Fibroblast of villous mesenchyme (primary cell): ENCODE measurements around the gene MMAA. TPM values are rescaled to one million over a fixed set of nuclear protein-coding genes. Genes with fewer than 3 reads are reported as not detected.
"Not testable (repeated sequence)": the region's sequence is repeated elsewhere in the genome, so short reads cannot be mapped to it uniquely, and the experiment has no call there.

ENCODE experiments used
- DNase-seq: peaks from one replicate; pipeline ENCODE4 v3.0.0-alpha.2; 2010; ENCODE audit warnings: low read depth
- H3K4me3 ChIP-seq: 2 replicates; pipeline ENCODE4 v1.5.1; 2011; ENCODE audit warnings: low read depth, mild to moderate bottlenecking, low read length
- CTCF ChIP-seq: IDR thresholded peaks from 2 replicates; pipeline ENCODE4 v1.5.1; 2012; ENCODE audit warnings: low read depth, mild to moderate bottlenecking, low read length; ENCODE audit not compliant: insufficient read depth
- total RNA-seq: library from RNA; depleted of rRNA; stranded (reverse); fragments of >200 nt; gene quantifications from 2 replicates; pipeline ENCODE4 v1.2.3, GENCODE V29; 2012

Gene MMAA
- total RNA-seq, 1 donor: 4.3 TPM

DNA sequence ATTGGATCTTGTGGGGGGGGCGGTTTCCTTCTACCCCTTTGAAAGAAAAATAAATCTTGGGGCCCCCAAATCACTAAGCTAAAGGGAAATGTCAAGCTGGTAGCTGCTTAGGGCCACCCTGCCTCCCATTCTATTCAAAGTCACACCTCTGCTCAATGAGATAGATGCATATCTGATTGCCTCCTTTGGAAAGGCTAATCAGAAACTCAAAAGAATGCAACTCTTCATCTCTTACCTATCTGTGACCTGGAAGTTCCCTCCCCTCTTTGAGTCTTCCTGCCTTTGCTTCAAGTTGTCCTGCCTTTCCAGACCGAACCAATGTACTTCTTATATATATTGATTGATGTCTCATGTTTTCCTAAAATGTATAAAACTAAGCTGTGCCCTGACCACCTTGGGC, 67.8 kb downstream of the MMAA start:
- DNase-seq: no peak
- TF ChIP-seq CTCF: no peak
- no peak overlapping the region for H3K4me3 ChIP-seq

DNA sequence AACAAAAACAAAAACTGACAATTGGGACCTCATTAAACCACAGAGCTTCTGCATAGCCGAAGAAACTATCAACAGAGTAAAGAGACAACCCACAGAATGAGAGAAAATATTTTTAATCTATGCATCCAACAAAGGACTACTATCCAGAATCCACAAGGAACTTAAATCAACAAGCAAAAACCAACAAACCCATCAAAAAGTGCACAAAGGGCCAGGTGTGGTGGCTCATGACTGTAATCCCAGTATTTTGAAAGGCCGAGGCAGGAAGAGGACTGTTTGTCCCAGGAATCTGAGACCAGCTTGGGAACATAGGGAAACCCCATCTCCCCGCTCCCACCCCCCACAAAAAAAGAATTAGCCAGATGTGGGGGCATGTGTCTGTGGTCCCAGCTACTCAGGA, 71.4 kb downstream of the MMAA start:
- no peak overlapping the region for H3K4me3 ChIP-seq
- no peak for DNase-seq
- no peak for TF ChIP-seq CTCF

DNA sequence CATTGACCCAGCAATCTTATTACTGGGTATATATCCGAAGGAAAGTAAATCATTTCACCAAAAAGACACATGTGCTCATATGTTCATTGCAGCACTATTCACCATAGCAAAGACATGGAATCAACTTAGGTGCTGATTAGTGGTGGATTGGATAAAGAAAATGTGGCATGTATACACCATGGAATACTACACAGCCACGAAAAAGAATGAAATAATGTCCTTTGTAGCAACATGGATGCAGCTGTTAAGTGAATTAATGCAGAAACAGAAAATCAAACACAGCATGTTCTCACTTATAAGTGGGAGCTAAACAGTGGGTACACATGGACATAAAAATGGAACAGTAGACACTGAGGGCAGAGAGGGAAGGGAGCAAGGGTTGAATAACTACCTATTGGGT, 72.2 kb downstream of the MMAA start:
- DNase-seq, H3K4me3 ChIP-seq: not testable (repeated sequence)

GRCh38 chr4:145694929-145695328, 75.7 kb downstream of the MMAA start:
- peak; percentile 16 for DNase-seq
- TF ChIP-seq CTCF: no peak
- no peak overlapping the region for H3K4me3 ChIP-seq

GRCh38 chr4:145697332-145697731, 78.1 kb downstream of the MMAA start:
- no peak for DNase-seq
- H3K4me3 ChIP-seq: no peak overlapping the region
- TF ChIP-seq CTCF: no peak

DNA sequence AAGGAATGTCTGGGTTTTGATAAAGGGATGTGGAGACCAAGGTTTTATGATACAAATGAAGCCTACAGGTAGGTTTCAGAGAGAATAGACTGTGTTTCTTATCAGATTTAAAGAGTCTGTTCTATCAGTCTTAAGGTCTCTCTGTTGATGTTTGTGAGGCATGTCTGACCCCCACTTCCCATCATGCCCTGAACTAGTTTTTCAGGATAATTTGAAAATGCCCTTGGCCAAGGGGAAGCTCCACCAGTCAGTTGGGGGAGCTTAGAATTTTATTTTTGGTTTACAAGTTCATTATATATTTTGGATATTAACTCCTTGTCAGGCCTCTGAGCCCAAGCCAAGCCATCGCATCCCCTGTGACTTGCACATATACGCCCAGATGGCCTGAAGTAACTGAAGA, 79.3 kb downstream of the MMAA start:
- no peak for TF ChIP-seq CTCF

DNA sequence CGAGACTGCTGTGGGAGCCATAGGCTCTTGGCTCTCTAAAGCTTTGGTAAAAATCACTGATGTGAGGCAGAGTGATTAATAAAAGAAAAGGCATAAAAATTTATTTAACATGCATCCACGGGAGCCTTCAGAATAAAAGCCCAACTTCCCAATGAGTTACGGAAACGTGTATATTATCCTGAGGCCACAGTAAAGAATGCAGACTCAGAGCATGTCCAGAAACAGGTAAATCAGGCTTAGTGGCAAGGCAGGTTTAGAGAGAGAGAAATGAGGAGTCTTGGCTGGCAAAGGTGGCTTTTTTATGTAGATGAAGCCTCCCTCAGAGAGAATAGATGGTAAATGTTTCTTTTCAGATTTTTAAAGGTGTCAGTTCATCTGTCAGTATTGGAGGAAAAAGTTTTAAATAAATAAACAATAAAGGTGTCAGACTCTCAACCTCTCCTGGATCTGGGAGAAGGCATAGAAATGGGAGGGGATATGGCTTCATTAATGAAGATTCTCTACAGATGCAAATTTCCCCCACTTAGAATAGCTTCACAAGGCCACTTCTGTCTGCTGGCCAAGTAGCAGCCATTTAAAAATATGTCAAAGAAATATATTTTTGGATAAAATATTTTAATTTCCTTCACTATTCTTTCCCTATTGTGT, 84.8 kb downstream of the MMAA start:
- no peak for TF ChIP-seq CTCF
- DNase-seq: no peak
- no peak overlapping the region for H3K4me3 ChIP-seq

More for the DNA sequence above, 79.3 kb downstream of the MMAA start:
- no peak overlapping the region for H3K4me3 ChIP-seq
- DNase-seq: no peak

GRCh38 chr4:145709336-145709735, 90.2 kb downstream of the MMAA start:
- no peak overlapping the region for H3K4me3 ChIP-seq
- no peak for DNase-seq
- no peak for TF ChIP-seq CTCF
